ENCODE results near the gene INHBB.
"Not testable (repeated sequence)": the region's sequence is repeated elsewhere in the genome, so short reads cannot be mapped to it uniquely, and the experiment has no call there.

INHBB gene

GRCh38 chr2:120316071-120316470, 29.9 kb upstream of the INHBB start:
- no peaks in the 10 kb centered on the region for H3K9me3 ChIP-seq (ENCODE audit: control insufficient read depth in 5 of 5, low read length in 5 of 5)
- H3K4me1 ChIP-seq (ENCODE audit: control insufficient read depth in 5 of 5, insufficient read depth in 5 of 5, low read length in 5 of 5), result peaks cover 0 to 36% (median 26%) of the 10 kb centered on the region in 5 donors
- H3K36me3 ChIP-seq (ENCODE audit: control insufficient read depth in 5 of 5, insufficient read depth in 5 of 5, low read length in 5 of 5), result no peaks in the 10 kb centered on the region
- H3K27me3 ChIP-seq (ENCODE audit: control insufficient read depth in 5 of 5, insufficient read depth in 4 of 5, low read length in 5 of 5), result no peaks in the 10 kb centered on the region
- H3K27ac ChIP-seq (ENCODE audit: low read depth, low read length), result no peak overlapping the region
- no peak overlapping the region for H3K9ac ChIP-seq (ENCODE audit: low read length in 5 of 5)
- no peak overlapping the region for H3K4me3 ChIP-seq (ENCODE audit: low read depth in 1 of 5, low read length in 5 of 5)

- Histone ChIP-seq H3K9ac (ENCODE audit: low read length in 5 of 5) (no peak overlapping the region), H3K9me3 (ENCODE audit: control insufficient read depth in 5 of 5, low read length in 5 of 5) (no peaks in the 10 kb centered on the region), H3K27me3 (ENCODE audit: control insufficient read depth in 5 of 5, insufficient read depth in 4 of 5, low read length in 5 of 5) (no peaks in the 10 kb centered on the region), H3K4me3 (ENCODE audit: low read depth in 1 of 5, low read length in 5 of 5) (no peak overlapping the region), H3K27ac (ENCODE audit: low read depth, low read length) (no peak overlapping the region), H3K36me3 (ENCODE audit: control insufficient read depth in 5 of 5, insufficient read depth in 5 of 5, low read length in 5 of 5) (no peaks in the 10 kb centered on the region), H3K4me1 (ENCODE audit: control insufficient read depth in 5 of 5, insufficient read depth in 5 of 5, low read length in 5 of 5) (peaks cover 0 to 36% (median 26%) of the 10 kb centered on the region in 5 donors)
Observed at GRCh38 chr2:120316528-120317179, 29.3 kb upstream of the INHBB start.

GRCh38 chr2:120317180-120317533, 28.8 kb upstream of the INHBB start:
- H3K36me3 ChIP-seq (ENCODE audit: control insufficient read depth in 5 of 5, insufficient read depth in 5 of 5, low read length in 5 of 5), result no peaks in the 10 kb centered on the region
- H3K27me3 ChIP-seq (ENCODE audit: control insufficient read depth in 5 of 5, insufficient read depth in 4 of 5, low read length in 5 of 5), result no peaks in the 10 kb centered on the region
- H3K4me1 ChIP-seq (ENCODE audit: control insufficient read depth in 5 of 5, insufficient read depth in 5 of 5, low read length in 5 of 5), result peaks cover 0 to 36% (median 28%) of the 10 kb centered on the region in 5 donors
- no peak overlapping the region for H3K4me3 ChIP-seq (ENCODE audit: low read depth in 1 of 5, low read length in 5 of 5)
- H3K9ac ChIP-seq (ENCODE audit: low read length in 5 of 5), result no peak overlapping the region
- H3K27ac ChIP-seq (ENCODE audit: low read depth, low read length), result no peak overlapping the region
- H3K9me3 ChIP-seq (ENCODE audit: control insufficient read depth in 5 of 5, low read length in 5 of 5), result no peaks in the 10 kb centered on the region

- H3K27me3 ChIP-seq (ENCODE audit: control insufficient read depth in 5 of 5, insufficient read depth in 4 of 5, low read length in 5 of 5), result no peaks in the 10 kb centered on the region
- H3K36me3 ChIP-seq (ENCODE audit: control insufficient read depth in 5 of 5, insufficient read depth in 5 of 5, low read length in 5 of 5), result no peaks in the 10 kb centered on the region
- no peak overlapping the region for H3K9ac ChIP-seq (ENCODE audit: low read length in 5 of 5)
- H3K4me3 ChIP-seq (ENCODE audit: low read depth in 1 of 5, low read length in 5 of 5), result no peak overlapping the region
- H3K27ac ChIP-seq (ENCODE audit: low read depth, low read length), result no peak overlapping the region
- peaks cover 0 to 35% (median 30%) of the 10 kb centered on the region in 5 donors for H3K4me1 ChIP-seq (ENCODE audit: control insufficient read depth in 5 of 5, insufficient read depth in 5 of 5, low read length in 5 of 5)
- no peaks in the 10 kb centered on the region for H3K9me3 ChIP-seq (ENCODE audit: control insufficient read depth in 5 of 5, low read length in 5 of 5)
Observed at GRCh38 chr2:120317916-120318315, 28.0 kb upstream of the INHBB start.

GRCh38 chr2:120318626-120319025, 27.3 kb upstream of the INHBB start:
- Histone ChIP-seq H3K9ac (ENCODE audit: low read length in 5 of 5) (no peak overlapping the region), H3K9me3 (ENCODE audit: control insufficient read depth in 5 of 5, low read length in 5 of 5) (no peaks in the 10 kb centered on the region), H3K27ac (ENCODE audit: low read depth, low read length) (no peak overlapping the region), H3K4me3 (ENCODE audit: low read depth in 1 of 5, low read length in 5 of 5) (no peak overlapping the region), H3K27me3 (ENCODE audit: control insufficient read depth in 5 of 5, insufficient read depth in 4 of 5, low read length in 5 of 5) (peaks cover 0 to 3% (median 0%) of the 10 kb centered on the region in 5 donors), H3K4me1 (ENCODE audit: control insufficient read depth in 5 of 5, insufficient read depth in 5 of 5, low read length in 5 of 5) (peaks cover 5 to 33% (median 30%) of the 10 kb centered on the region in 5 donors), H3K36me3 (ENCODE audit: control insufficient read depth in 5 of 5, insufficient read depth in 5 of 5, low read length in 5 of 5) (no peaks in the 10 kb centered on the region)

GRCh38 chr2:120319123-120319522, 26.8 kb upstream of the INHBB start:
- peaks cover 5 to 30% (median 29%) of the 10 kb centered on the region in 5 donors for H3K4me1 ChIP-seq (ENCODE audit: control insufficient read depth in 5 of 5, insufficient read depth in 5 of 5, low read length in 5 of 5)

GRCh38 chr2:120319686-120320317, 26.1 kb upstream of the INHBB start:
- H3K27ac ChIP-seq (ENCODE audit: low read depth, low read length), result no peak overlapping the region
- H3K4me3 ChIP-seq (ENCODE audit: low read depth in 1 of 5, low read length in 5 of 5), result peak overlapping the region in 1 of 5 donors; percentile 7
- no peak overlapping the region for H3K9ac ChIP-seq (ENCODE audit: low read length in 5 of 5)
- no peaks in the 10 kb centered on the region for H3K9me3 ChIP-seq (ENCODE audit: control insufficient read depth in 5 of 5, low read length in 5 of 5)
- peaks cover 0 to 3% (median 0%) of the 10 kb centered on the region in 5 donors for H3K27me3 ChIP-seq (ENCODE audit: control insufficient read depth in 5 of 5, insufficient read depth in 4 of 5, low read length in 5 of 5)
- H3K36me3 ChIP-seq (ENCODE audit: control insufficient read depth in 5 of 5, insufficient read depth in 5 of 5, low read length in 5 of 5), result no peaks in the 10 kb centered on the region
- H3K4me1 ChIP-seq (ENCODE audit: control insufficient read depth in 5 of 5, insufficient read depth in 5 of 5, low read length in 5 of 5), result peaks cover 5 to 30% (median 27%) of the 10 kb centered on the region in 5 donors

More at GRCh38 chr2:120319123-120319522, 26.8 kb upstream of the INHBB start:
- peaks cover 0 to 3% (median 0%) of the 10 kb centered on the region in 5 donors for H3K27me3 ChIP-seq (ENCODE audit: control insufficient read depth in 5 of 5, insufficient read depth in 4 of 5, low read length in 5 of 5)
- H3K27ac ChIP-seq (ENCODE audit: low read depth, low read length), result no peak overlapping the region
- H3K4me3 ChIP-seq (ENCODE audit: low read depth in 1 of 5, low read length in 5 of 5), result peak overlapping the region in 1 of 5 donors; percentile 13
- no peak overlapping the region for H3K9ac ChIP-seq (ENCODE audit: low read length in 5 of 5)
- no peaks in the 10 kb centered on the region for H3K36me3 ChIP-seq (ENCODE audit: control insufficient read depth in 5 of 5, insufficient read depth in 5 of 5, low read length in 5 of 5)
- H3K9me3 ChIP-seq (ENCODE audit: control insufficient read depth in 5 of 5, low read length in 5 of 5), result no peaks in the 10 kb centered on the region

- Histone ChIP-seq H3K9me3 (ENCODE audit: control insufficient read depth in 5 of 5, low read length in 5 of 5) (no peaks in the 10 kb centered on the region), H3K36me3 (ENCODE audit: control insufficient read depth in 5 of 5, insufficient read depth in 5 of 5, low read length in 5 of 5) (no peaks in the 10 kb centered on the region), H3K4me1 (ENCODE audit: control insufficient read depth in 5 of 5, insufficient read depth in 5 of 5, low read length in 5 of 5) (peaks cover 5 to 30% (median 27%) of the 10 kb centered on the region in 5 donors), H3K4me3 (ENCODE audit: low read depth in 1 of 5, low read length in 5 of 5) (no peak overlapping the region), H3K27me3 (ENCODE audit: control insufficient read depth in 5 of 5, insufficient read depth in 4 of 5, low read length in 5 of 5) (peaks cover 0 to 3% (median 0%) of the 10 kb centered on the region in 5 donors), H3K27ac (ENCODE audit: low read depth, low read length) (no peak overlapping the region), H3K9ac (ENCODE audit: low read length in 5 of 5) (no peak overlapping the region)
Observed at GRCh38 chr2:120320318-120320851, 25.6 kb upstream of the INHBB start.

- not testable (repeated sequence) for H3K36me3 ChIP-seq (ENCODE audit: control insufficient read depth in 5 of 5, insufficient read depth in 5 of 5, low read length in 5 of 5); H3K27ac ChIP-seq (ENCODE audit: low read depth, low read length); H3K9ac ChIP-seq (ENCODE audit: low read length in 5 of 5); H3K4me3 ChIP-seq (ENCODE audit: low read depth in 1 of 5, low read length in 5 of 5); H3K9me3 ChIP-seq (ENCODE audit: control insufficient read depth in 5 of 5, low read length in 5 of 5); H3K27me3 ChIP-seq (ENCODE audit: control insufficient read depth in 5 of 5, insufficient read depth in 4 of 5, low read length in 5 of 5)
- peaks cover 5 to 30% (median 27%) of the 10 kb centered on the region in 5 donors for H3K4me1 ChIP-seq (ENCODE audit: control insufficient read depth in 5 of 5, insufficient read depth in 5 of 5, low read length in 5 of 5)
Observed at GRCh38 chr2:120320887-120321556, 24.9 kb upstream of the INHBB start.

Measured in subcutaneous abdominal adipose tissue (tissue), 5 donors.